AG20443 (cell line): ENCODE data around the gene HTR2B.
"Not testable (repeated sequence)": the region's sequence is repeated elsewhere in the genome, so short reads cannot be mapped to it uniquely, and the experiment has no call there.

ENCODE experiments used
- DNase-seq: peaks from one replicate; pipeline ENCODE4 v3.0.0; 2012; ENCODE audit warnings: low spot score, mixed read lengths

HTR2B gene

DNA sequence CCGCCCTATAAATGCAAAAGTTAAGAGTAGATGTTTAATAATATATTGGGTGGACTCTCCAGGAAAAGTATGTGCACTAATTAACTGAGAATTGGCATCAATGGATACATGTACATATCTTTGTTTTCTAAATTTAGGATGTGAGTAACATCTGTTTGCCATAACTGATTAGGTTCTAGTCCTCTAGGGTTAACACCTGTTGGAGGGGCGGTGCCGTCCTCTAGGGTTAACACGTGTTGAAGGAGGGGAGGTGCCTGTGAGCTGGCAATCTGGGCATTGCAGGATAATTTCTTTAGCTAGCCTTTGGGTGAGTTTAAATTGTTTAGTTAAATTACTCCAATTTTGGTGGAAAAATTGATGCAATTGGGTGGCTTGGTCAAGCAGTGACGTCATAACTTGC is 30.9 kb downstream of the HTR2B start:
- DNase-seq: no peak

- no peak for DNase-seq
Measured at GRCh38 chr2:231088754-231089153, 36.1 kb downstream of the HTR2B start.

DNA sequence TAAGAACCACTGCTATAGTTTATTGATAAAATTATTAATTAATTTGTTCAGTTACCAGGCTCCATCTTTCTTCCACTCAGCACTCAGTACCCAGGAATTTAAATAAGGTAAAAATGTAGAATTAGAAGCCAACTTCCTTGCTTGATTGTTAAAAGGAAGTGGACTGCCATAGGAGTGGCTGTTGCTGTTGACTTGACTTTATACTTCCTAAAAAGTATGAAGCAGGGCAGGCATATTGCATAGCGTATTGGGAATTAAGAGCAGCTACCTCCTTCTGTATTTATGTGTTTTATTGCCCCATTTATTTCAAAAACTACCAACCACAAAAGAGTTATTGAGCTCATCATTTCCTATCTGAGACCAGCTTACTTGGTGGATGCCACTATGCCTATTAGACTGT is 40.3 kb downstream of the HTR2B start:
- no peak for DNase-seq

GRCh38 chr2:231069379-231070054 is 55.3 kb downstream of the HTR2B start:
- no peak for DNase-seq

GRCh38 chr2:231068525-231069222 is 56.2 kb downstream of the HTR2B start:
- DNase-seq: no peak

GRCh38 chr2:231067531-231067930 is 57.3 kb downstream of the HTR2B start:
- DNase-seq: not testable (repeated sequence)

DNA sequence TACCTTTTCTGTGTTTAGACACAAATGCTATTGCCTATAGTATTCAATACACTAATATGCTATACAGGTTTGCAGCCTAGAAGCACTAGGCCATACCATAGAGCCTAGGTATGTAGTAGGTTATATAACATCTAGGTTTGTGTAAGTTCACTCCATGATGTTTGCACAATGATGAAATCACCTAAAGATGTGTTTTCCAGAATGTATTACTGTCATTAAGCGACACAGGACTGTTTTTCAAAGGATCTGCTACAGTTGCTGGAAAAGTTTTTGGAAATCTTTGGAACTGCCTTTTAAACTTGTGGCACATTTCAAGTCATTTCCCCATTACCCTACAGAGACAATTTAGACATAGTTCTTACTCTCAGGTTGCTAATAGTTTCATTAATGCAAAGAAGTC is 58.9 kb downstream of the HTR2B start:
- DNase-seq: no peak

- DNase-seq: no peak
Measured at GRCh38 chr2:231063347-231063746, 61.5 kb downstream of the HTR2B start.

- DNase-seq: no peak
Measured at GRCh38 chr2:231062776-231063175, 62.1 kb downstream of the HTR2B start.

GRCh38 chr2:231059756-231060155 is 65.1 kb downstream of the HTR2B start:
- DNase-seq: no peak

GRCh38 chr2:231058761-231059550 is 65.9 kb downstream of the HTR2B start:
- DNase-seq: no peak
